HG03565 (cell line): ENCODE results near the gene UTF1.

Source experiments
- ATAC-seq: cut with Tn5 transposase; IDR thresholded peaks from one replicate; pipeline ENCODE4 v1.9.1; 2021; ENCODE audit warnings: mild to moderate bottlenecking, moderate library complexity; ENCODE audit not compliant: unreplicated experiment

The UTF1 gene

GRCh38 chr10:133276435-133277201 lies 46.6 kb downstream of the UTF1 start, which contains the start of gene ADAM8:
ADAM8 (minus strand) TSS chr10:133276868; CDS start chr10:133276817, 51 bp downstream.
- ATAC-seq: peak; percentile 31

- ATAC-seq: no peak
Measured at GRCh38 chr10:133277277-133277992, 47.4 kb downstream of the UTF1 start.

GRCh38 chr10:133277993-133278576 lies 48.1 kb downstream of the UTF1 start:
- no peak for ATAC-seq

- ATAC-seq: no peak
Measured at GRCh38 chr10:133278577-133279265, 48.7 kb downstream of the UTF1 start.

GRCh38 chr10:133279326-133280226 lies 49.6 kb downstream of the UTF1 start:
- ATAC-seq: no peak

- no peak for ATAC-seq
Measured at GRCh38 chr10:133280391-133281059, 50.5 kb downstream of the UTF1 start.

GRCh38 chr10:133281084-133281483 lies 51.1 kb downstream of the UTF1 start:
- ATAC-seq: no peak
